Thyroid gland (tissue), 4 donors: ENCODE measurements around the gene SENP2.

Experiments used
- CTCF ChIP-seq, 6 experiments: fragments of 200-600 bp in 3 of 6; fragments of 450-650 bp in 3 of 6; sonication (generic) in 3 of 6; IDR thresholded peaks; one replicate each; pipeline ENCODE4 v1.5.1; 2016 to 2019; ENCODE audit warnings: antibody characterized with exemption in 6 of 6, mild to moderate bottlenecking in 2 of 6, inconsistent platforms in 1 of 6, moderate library complexity in 1 of 6
- POLR2A ChIP-seq, 2 donors: fragments of 450-650 bp; IDR thresholded peaks; one replicate each; pipeline ENCODE4 v1.6.1; 2017; ENCODE audit warnings: antibody characterized with exemption in 2 of 2, mild to moderate bottlenecking in 2 of 2, moderate library complexity in 1 of 2

DNA sequence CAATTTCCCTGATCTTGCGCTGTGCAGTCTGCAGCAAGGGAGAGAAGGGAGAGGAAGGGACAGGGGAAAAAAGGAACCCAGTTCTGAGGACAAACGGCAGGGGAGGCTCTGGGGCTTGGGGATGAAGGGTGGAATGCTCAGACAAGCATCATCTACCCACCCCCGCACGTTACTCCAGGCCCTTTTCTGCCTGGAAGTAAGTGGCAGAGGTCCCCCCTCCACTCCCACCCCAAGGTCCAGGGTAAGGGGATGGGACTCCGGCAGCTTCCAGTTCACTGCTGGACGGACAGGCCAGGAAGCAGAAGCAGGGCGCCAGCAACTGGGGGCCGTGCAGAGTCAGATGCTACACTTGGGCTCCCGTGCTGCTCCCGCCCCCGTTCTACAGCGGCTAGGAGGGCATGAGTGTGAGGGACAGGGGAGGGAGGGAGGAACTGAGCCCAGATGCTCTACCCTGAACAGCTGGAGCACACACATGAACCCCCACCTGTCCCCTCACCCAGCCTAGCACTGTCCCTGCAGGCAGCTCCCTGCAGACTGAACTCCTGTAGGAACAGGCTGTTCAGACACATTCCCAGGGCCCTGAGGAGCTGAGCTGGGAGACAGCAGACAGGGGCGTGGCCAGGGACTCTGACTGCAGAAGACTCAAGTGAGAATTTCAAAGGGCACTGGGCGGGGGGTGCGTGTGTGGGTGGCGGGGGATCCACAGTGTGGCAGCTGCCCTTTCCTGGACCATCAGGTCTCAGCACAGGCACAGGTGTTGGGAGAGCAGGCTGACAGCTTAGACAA, 59.7 kb downstream of the SENP2 start:
- TF ChIP-seq CTCF (IDR thresholded peaks at IDR 0.05), result no peak
- no peak for TF ChIP-seq POLR2A (IDR thresholded peaks at IDR 0.05)
